AG09309 (cell line): ENCODE results near the gene ZFP1.
A peak's percentile ranks its signal among the peaks of the same experiment; 100 is the strongest.

ENCODE experiments used
- DNase-seq: peaks from one replicate; pipeline ENCODE4 v3.0.0-alpha.2; 2010; ENCODE audit warnings: low read depth
- H3K4me3 ChIP-seq: 2 replicates; pipeline ENCODE4 v1.5.1; 2011; ENCODE audit warnings: mild to moderate bottlenecking, low read depth, low read length, moderate library complexity; ENCODE audit not compliant: control insufficient read depth
- TF ChIP-seq, protein P1 (sequence below): IDR thresholded peaks from 2 replicates; pipeline ENCODE4 v1.5.1; 2011; ENCODE audit warnings: mild to moderate bottlenecking, low read depth, low read length, inconsistent platforms; ENCODE audit not compliant: insufficient read depth, control insufficient read depth; ENCODE audit errors: missing control alignments

ZFP1 gene

DNA sequence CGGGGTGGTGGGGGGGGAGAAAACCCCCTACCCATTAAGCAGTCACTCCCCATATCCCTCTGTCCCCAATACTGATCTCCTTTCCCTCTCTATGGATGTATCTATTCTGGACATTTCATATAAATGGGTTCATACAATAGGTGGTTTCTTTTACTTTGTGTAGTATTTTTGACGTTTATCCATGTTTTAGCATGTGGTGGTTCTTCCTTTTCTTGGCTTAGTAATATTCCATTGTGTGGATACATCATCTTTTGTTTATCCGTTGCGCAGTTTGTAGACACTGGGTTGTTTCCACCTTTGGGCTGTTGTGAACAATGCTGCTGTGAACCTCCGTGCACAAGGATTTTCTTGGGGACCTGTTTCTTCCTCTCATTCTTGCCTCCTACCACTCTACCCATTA, 44.3 kb upstream of the ZFP1 start:
- no peak for DNase-seq

DNA sequence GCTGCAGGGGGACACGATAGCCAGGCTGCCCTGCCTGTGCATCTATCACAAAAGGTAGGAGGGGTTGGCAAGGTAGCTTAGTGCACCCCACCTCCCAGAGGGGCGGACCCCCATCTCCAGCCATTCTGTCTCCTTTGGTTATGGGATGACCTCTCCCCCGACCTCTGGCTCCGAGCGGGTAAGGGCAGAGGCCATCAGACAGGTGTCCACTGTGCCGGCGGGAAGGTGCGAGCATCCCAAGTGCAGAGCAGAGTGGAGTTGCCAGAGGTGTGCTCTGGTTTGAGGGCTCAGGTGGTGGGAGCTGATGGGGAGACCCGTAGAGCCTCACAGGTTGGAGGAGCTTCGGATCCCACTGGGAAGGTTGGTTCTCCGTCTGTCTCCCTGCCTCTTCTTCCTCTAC, 43.5 kb upstream of the ZFP1 start:
- DNase-seq = no peak

More for the DNA sequence above, 44.3 kb upstream of the ZFP1 start:
- TF ChIP-seq, protein P1, sequence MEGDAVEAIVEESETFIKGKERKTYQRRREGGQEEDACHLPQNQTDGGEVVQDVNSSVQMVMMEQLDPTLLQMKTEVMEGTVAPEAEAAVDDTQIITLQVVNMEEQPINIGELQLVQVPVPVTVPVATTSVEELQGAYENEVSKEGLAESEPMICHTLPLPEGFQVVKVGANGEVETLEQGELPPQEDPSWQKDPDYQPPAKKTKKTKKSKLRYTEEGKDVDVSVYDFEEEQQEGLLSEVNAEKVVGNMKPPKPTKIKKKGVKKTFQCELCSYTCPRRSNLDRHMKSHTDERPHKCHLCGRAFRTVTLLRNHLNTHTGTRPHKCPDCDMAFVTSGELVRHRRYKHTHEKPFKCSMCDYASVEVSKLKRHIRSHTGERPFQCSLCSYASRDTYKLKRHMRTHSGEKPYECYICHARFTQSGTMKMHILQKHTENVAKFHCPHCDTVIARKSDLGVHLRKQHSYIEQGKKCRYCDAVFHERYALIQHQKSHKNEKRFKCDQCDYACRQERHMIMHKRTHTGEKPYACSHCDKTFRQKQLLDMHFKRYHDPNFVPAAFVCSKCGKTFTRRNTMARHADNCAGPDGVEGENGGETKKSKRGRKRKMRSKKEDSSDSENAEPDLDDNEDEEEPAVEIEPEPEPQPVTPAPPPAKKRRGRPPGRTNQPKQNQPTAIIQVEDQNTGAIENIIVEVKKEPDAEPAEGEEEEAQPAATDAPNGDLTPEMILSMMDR = no peak
- H3K4me3 ChIP-seq = no peak overlapping the region

DNA sequence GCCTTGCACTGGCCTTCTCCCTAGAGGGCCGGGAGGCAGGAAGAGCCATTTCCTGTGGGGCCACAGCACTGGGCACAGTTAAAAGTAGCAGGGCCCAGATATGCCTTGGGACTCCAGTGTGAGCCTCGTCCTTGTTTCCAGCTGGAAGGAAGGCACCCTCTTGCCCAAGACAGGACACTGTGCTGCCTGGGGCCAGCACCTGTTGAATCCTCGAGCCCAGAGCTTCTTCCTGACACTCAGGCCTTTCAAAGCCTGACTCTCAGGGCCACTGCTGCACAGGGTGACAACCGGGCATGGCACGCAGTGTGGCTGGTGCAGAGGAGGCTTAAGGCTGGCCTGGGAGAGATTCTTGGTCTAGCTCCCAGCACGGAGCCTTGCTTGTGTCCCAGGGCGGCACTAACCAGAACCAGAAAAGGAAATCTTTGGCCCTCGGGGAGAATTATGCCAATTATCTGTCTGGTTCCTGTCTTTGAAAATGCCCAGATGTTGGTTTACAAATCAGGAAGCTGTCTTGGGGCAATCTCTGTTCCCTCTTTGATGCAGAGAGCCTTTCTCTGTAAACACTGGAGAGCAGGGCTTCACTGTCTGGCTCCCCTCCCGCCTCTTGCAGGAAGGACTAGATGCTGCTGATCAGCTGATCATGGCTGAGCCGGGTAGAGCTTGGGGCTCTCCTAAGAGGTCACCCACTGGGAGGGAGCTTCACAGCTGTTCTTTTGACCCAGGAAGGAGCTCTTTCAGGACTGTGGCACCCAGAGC, 42.8 kb upstream of the ZFP1 start:
- H3K4me3 ChIP-seq = no peak overlapping the region
- TF ChIP-seq, protein P1 = no peak
- no peak for DNase-seq

More for the DNA sequence above, 43.5 kb upstream of the ZFP1 start:
- no peak overlapping the region for H3K4me3 ChIP-seq
- TF ChIP-seq, protein P1 = no peak

DNA sequence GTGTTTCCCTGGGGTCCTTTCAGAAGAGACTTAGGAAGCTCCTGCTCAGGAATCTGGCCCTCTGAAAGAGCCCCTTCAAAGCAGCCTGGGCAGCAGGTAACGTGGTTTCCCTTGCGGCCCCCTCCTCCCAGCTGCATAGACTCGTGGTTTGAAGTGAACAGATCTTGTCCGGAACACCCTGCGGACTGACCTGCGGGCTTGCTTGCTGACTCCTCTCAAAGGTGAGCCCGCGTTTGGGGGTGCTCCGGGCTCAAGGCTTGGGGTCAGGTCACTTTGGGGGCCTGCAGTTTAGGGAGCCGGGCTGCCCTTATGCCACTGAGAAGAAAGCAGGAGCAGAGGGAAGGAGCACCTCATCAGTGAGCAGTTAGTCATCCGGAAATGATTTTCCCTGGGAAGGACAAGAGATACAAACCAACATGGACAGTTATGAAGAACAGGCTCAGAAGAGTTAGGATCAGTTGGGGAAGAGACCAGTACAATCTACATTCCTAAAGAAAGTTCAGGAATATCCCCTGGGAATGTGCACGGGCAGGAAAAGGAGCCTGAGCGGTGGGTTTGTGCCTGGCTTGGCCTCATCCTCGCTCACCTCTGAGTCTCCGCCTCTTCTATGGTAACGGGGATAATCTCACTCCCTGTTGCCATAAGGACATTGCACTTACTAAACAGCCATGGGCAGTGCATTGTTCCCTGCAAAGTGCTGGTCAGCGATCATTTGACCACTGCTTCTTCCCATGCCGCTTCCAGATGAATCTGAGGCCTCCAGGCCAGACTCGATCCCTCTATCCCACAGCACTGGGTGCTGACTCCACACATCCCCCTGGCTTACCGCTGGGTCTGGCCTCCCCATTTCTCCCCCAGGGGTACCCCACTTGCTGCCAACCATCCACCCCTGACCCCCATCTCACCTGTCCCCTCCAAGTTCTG, 41.7 kb upstream of the ZFP1 start:
- H3K4me3 ChIP-seq = no peak overlapping the region
- TF ChIP-seq, protein P1 = no peak
- no peak for DNase-seq

DNA sequence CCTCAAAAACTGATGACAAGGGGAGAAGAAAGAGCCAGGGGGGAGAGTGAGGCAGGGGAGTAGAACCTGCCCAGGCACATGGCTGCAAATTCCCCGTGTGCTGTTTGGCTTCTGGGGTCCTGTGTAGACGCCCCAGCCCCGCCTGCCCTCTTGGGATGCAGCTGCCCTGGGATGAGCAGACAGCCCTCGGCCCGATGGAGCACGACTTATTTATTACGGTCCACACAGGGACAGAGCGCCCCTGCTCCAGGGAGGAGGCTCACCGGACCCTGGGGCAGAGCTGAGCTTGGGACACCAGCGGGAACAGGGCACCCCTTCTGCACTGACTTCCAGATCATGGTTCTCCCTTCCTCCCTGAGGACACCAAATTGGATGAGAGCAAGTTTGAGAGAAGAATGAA, 40.8 kb upstream of the ZFP1 start:
- DNase-seq = no peak
- no peak overlapping the region for H3K4me3 ChIP-seq
- TF ChIP-seq, protein P1 = no peak

DNA sequence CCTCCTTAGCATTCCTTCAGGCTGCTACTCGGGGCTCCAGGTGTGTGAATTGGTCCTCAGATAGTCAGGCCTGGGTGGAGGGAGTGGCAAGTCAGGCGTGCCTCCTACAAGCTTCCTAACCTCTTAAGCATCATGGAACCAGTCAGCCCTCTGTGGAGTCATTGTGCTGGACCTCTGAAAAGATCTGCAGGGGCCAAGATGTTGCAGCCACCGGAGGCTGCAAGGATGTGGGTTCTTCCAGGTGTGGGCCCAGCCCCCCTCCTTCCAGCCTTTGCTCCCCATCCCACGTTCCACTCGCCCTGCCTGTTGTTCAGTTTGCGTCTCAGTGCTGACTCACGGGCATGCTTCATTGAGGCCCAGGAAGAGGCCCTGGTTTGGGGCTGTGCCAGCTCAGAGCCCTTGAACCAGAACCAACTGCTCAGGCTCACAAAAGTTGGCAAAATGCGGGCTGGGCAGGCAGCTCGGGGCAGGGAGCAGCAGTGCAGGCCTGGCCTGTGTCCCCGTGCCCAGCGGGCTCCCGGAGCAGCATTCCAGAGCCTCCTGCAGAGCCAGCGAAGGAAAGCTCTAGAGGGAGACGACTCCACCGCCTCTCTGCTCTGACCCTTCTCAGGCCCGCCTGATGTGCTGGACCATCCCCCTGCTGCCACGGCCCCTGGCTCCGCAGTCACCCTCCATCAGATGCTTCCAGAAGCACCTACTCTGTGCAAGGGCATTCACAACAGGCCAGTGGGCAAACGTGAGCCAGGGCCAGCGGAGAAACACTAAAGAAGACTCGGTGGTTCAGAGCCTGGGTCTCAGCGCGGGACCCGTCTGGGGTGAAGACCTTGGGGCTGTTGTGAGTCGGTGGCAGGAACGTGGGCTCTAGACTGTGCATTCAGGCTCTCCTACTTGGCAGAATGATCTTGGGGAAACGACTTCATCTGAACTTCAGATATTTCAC, 39.3 kb upstream of the ZFP1 start:
- DNase-seq = peak; percentile 67
- TF ChIP-seq, protein P1 = no peak
- no peak overlapping the region for H3K4me3 ChIP-seq
